H4 (cell line): Measurements from ENCODE around the gene GPR78. TPM values are rescaled to one million over a fixed set of nuclear protein-coding genes. Genes with fewer than 3 reads are reported as not detected.
"Not testable (repeated sequence)": the region's sequence is repeated elsewhere in the genome, so short reads cannot be mapped to it uniquely, and the experiment has no call there.

ENCODE experiments used
- DNase-seq: peaks from one replicate; pipeline ENCODE4 v3.0.0-alpha.2; 2015; ENCODE audit warnings: low spot score
- total RNA-seq: library from RNA; depleted of rRNA; stranded (reverse); fragments of >200 nt; shearing (Covaris generic); gene quantifications from 2 replicates; pipeline ENCODE4 v1.2.3, GENCODE V29; 2014; rRNA removed

Gene GPR78
- total RNA-seq, 1 experiment from 2014 or later, result not detected

DNA sequence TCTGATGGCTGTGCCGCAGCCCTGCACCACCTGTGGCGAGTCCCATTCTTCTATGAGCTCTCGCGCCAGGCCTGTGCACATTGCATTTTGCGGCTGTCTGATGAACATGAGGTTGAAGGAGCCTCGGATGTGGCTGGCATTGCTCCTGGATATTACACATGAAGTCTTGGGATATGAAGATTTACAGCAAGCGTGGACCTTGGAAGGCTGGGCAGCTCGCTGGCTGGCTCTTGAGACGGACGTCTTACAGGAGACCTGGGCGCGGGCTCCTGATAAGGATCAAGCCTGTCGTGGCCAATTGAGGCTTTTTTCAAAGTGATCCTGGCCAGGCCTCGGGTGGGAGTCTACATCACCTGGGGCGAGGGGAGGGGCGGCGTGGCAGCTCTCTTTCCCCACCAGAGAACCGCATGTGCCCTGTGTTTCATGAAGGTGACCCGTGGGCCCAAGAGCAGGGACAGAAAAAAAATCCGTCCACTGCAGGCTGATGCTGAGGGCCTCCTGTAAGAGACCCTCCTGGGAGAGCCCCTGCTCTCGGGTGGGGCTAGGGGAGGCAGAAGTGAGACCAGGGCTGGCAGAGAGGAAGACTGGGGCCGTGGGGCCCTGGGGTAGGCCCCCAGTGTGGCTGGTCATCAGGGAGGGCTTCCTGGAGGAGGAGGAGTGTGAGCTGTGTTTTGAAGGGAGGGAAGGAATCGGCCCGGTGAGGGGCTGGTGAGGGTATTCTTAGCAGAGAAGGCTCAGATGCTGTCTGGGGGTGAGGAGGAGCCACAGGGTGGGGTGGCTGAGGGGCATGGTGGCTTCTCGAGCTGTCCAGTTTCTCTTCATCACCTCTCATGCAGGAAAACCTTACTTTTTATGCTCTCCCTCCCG is 36.0 kb downstream of the GPR78 start:
- no peak for DNase-seq

DNA sequence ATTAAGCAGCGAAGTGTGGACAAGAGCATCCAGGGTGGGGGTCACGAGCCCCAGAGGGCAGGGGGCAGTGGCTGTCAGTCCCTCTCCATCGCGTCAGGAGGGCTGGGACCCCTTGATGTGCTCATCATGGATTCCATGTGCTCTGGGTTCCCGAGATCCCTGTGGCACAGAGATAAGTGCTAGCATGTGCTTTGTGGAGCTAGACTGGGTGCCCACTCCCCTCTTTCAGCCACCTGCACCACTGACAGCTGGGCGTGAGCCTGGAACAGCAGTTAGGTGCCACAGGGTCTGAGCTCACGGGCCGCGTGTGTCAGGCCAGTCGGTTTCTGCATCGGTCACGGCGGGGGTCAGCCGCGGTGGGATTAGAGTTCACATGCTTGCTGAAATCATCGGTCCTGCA is 36.6 kb downstream of the GPR78 start:
- DNase-seq, result no peak

DNA sequence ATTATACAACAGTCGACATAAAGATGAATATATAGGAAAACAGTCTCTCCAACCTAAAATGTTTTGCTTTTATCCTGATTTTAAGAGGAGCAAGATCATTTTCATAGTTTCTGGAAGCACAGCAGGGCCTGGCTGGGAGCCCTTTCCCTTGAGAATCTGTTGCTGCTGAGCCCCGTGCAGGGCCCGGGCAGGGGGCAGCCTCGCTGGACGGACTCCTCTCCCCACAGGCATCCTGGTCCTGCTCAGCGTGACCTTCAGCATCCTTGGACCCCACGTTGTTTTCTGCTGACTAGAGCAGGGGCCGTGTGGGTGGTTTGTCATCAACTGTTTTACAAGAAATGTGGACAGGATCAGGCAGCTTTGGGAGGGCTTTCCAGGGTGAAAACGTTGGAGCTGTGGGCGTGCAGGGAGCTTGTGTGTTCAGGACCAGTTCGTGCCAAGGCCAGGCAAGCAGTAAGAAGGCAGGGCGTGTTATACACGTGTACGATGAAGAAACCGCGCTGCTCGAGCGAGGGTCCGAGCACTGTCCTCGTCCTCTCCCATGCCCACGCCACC is 37.4 kb downstream of the GPR78 start:
- DNase-seq, result no peak

GRCh38 chr4:8618421-8618820 is 38.2 kb downstream of the GPR78 start:
- no peak for DNase-seq

- DNase-seq, result no peak
Observed at GRCh38 chr4:8618961-8619720, 38.9 kb downstream of the GPR78 start.

- not testable (repeated sequence) for DNase-seq
Observed at GRCh38 chr4:8621135-8621534, 40.9 kb downstream of the GPR78 start.

DNA sequence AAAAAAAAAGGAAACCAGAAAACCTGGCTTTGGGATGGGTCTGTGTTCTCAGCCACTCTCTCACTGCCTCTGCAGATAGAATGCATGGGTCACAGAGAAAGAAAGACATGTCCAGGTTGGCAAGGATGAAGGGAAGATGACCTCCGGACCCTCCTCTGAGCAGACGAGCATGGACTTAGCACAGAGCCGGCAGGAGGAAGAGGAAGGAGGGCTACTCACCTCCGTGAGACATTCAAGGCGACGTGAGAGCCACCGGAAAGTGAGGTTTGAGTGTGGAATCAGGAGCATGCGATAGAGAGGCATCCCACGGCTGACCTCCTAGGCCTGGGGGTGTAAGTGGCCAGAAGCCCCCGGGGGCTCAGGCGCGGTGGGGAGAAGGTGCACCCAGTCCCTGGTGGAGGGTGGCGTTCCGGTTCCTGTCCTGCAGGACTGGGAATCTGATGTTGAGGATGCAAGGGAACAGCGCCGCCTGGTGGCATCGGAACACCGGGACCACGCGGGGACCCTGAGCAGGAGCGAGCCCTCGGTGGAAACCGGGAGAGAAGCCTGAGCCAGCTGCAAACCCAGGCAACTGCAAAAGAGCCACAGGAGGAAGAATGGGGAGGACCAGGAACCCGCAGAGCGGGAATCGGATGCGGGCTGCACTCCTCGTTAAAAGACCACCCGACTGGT is 44.5 kb downstream of the GPR78 start:
- not testable (repeated sequence) for DNase-seq

- DNase-seq, result not testable (repeated sequence)
Observed at GRCh38 chr4:8630240-8630905, 50.2 kb downstream of the GPR78 start.

GRCh38 chr4:8631896-8632295 is 51.7 kb downstream of the GPR78 start:
- DNase-seq, result not testable (repeated sequence)

- not testable (repeated sequence) for DNase-seq
Observed at GRCh38 chr4:8634773-8635172, 54.6 kb downstream of the GPR78 start.

DNA sequence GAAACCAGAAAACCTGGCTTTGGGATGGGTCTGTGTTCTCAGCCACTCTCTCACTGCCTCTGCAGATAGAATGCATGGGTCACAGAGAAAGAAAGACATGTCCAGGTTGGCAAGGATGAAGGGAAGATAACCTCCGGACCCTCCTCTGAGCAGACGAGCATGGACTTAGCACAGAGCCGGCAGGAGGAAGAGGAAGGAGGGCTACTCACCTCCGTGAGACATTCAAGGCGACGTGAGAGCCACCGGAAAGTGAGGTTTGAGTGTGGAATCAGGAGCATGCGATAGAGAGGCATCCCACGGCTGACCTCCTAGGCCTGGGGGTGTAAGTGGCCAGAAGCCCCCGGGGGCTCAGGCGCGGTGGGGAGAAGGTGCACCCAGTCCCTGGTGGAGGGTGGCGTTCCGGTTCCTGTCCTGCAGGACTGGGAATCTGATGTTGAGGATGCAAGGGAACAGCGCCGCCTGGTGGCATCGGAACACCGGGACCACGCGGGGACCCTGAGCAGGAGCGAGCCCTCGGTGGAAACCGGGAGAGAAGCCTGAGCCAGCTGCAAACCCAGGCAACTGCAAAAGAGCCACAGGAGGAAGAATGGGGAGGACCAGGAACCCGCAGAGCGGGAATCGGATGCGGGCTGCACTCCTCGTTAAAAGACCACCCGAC is 55.8 kb downstream of the GPR78 start:
- not testable (repeated sequence) for DNase-seq

Other genes starting within 250 kb of the GPR78 start
- gene ACOX3, start 139.7 kb upstream of the GPR78 start, total RNA-seq, result 19.3 and 23.4 TPM in 2 replicates
- 9.4 and 9.6 TPM in 2 replicates for gene TRMT44, start 139.6 kb upstream of the GPR78 start, total RNA-seq
- gene CPZ, start 12.4 kb downstream of the GPR78 start, total RNA-seq, result 1.2 and 1.6 TPM in 2 replicates